GM10266 (cell line): ENCODE results near the gene CUL7.
"Not testable (repeated sequence)": the region's sequence is repeated elsewhere in the genome, so short reads cannot be mapped to it uniquely, and the experiment has no call there.

Experiments used
- DNase-seq: peaks from one replicate; pipeline ENCODE4 v3.0.0; 2012; ENCODE audit errors: extremely low spot score
- CTCF ChIP-seq: IDR thresholded peaks from 2 replicates; pipeline ENCODE4 v1.5.1; 2012; ENCODE audit warnings: mild to moderate bottlenecking, low read depth; ENCODE audit not compliant: control insufficient read depth, insufficient read depth; ENCODE audit errors: missing control alignments

Gene CUL7

GRCh38 chr6:43043310-43043709 is 10.3 kb downstream of the CUL7 start:
- no peak for DNase-seq
- TF ChIP-seq CTCF: no peak

GRCh38 chr6:43041475-43041874 is 12.2 kb downstream of the CUL7 start:
- not testable (repeated sequence) for DNase-seq

GRCh38 chr6:43040542-43041257 is 13.0 kb downstream of the CUL7 start:
- DNase-seq: no peak
- no peak for TF ChIP-seq CTCF

- no peak for DNase-seq
These were observed 14.9 kb downstream of the CUL7 start for GRCh38 chr6:43038727-43039126.

GRCh38 chr6:43037706-43038105 is 15.9 kb downstream of the CUL7 start:
- no peak for DNase-seq
- no peak for TF ChIP-seq CTCF

More at GRCh38 chr6:43038727-43039126, 14.9 kb downstream of the CUL7 start:
- no peak for TF ChIP-seq CTCF

- no peak for TF ChIP-seq CTCF
- DNase-seq: no peak
These were observed 16.5 kb downstream of the CUL7 start for GRCh38 chr6:43037197-43037596.

GRCh38 chr6:43036712-43037111 is 16.9 kb downstream of the CUL7 start:
- no peak for TF ChIP-seq CTCF

More at GRCh38 chr6:43036712-43037111, 16.9 kb downstream of the CUL7 start:
- DNase-seq: no peak
